ENCODE results near the gene GALNT10. TPM values are rescaled to one million over a fixed set of nuclear protein-coding genes. Genes with fewer than 3 reads are reported as not detected.

Gene GALNT10
- total and polyA plus RNA-seq, 2 experiments from 2014 or later: 3.2 to 12.9 TPM

DNA sequence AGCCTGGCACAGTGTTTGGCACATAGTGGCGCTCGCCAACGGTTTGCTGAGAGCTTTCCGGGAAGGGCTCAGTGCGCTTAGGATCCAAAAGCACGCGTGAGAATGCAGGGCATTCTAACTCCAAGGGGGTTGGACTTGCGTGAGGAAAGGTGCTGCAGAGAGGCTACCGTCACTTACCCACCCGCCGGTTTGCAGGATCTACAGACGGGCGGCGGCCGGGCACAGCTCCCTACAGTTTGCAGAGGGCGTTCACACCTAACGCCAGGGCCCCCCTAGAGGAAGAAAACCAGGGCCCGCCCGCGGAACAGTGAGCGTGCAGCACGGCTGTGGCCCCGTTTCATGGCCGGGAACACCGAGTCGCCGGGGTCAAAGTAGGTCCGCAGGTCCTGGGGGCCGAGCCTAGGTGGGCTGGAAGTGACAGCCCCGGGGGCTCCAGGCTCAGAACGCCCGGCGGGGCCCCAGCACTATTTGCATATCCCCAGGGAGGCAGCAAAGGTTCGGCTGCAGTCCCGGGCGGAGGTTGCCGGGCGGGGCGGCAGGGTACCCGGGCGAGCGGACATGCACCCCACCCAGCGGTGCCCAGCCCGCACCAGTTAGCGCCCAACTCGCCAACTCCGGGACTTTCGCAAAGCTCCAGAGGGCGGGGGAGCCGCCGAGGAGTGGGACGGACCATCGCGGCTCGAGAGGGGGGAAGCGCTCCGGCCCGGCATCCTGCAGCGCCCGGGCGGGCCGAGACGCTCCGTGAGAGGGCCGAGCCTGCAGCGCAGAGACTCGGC, 526 bp upstream of the GALNT10 start:
- peaks cover 47% of the 10 kb centered on the region for H3K4me1 Mint-ChIP-seq
- H3K36me3 ChIP-seq (ENCODE audit: insufficient read depth): no peaks in the 10 kb centered on the region
- peaks cover 12% of the 10 kb centered on the region; the same call in 1 of the 2 replicates for H3K79me2 ChIP-seq (replicated peaks; ENCODE audit: insufficient read depth)
- ATAC-seq (peak; percentile 79), DNase-seq (ENCODE audit: low spot score) (peak; percentile 92)
- H2AFZ ChIP-seq: peak overlapping the region; percentile 99
- peak overlapping the region; percentile 96 for H3K4me2 ChIP-seq
- H3K4me3 ChIP-seq: peak overlapping the region; percentile 73
- H3K9me2 ChIP-seq (ENCODE audit: insufficient read depth): no peaks in the 10 kb centered on the region
- TF ChIP-seq EZH2 (IDR thresholded peaks at IDR 0.05; ENCODE audit: low read depth, unreplicated experiment) (no peak), CREB1 (CRISPR knock-in tag; IDR thresholded peaks at IDR 0.05; ENCODE audit: low read depth) (no peak), JUNB (IDR thresholded peaks at IDR 0.05; ENCODE audit: unreplicated experiment) (no peak), ZNF331 (CRISPR knock-in tag; IDR thresholded peaks at IDR 0.05; ENCODE audit: low read depth) (no peak), STAT1 (IDR thresholded peaks at IDR 0.05; ENCODE audit: unreplicated experiment) (no peak), ZNF114 (CRISPR knock-in tag; IDR thresholded peaks at IDR 0.05) (no peak), NANOG (IDR thresholded peaks at IDR 0.05; ENCODE audit: borderline replicate concordance) (no peak), POLR2AphosphoS5 (IDR thresholded peaks at IDR 0.05; ENCODE audit: low read depth) (peak; percentile 21; the same call in 1 of the 2 replicates), EZH2phosphoT487 (IDR thresholded peaks at IDR 0.05; ENCODE audit: unreplicated experiment) (no peak)
- TF ChIP-seq, protein P1, sequence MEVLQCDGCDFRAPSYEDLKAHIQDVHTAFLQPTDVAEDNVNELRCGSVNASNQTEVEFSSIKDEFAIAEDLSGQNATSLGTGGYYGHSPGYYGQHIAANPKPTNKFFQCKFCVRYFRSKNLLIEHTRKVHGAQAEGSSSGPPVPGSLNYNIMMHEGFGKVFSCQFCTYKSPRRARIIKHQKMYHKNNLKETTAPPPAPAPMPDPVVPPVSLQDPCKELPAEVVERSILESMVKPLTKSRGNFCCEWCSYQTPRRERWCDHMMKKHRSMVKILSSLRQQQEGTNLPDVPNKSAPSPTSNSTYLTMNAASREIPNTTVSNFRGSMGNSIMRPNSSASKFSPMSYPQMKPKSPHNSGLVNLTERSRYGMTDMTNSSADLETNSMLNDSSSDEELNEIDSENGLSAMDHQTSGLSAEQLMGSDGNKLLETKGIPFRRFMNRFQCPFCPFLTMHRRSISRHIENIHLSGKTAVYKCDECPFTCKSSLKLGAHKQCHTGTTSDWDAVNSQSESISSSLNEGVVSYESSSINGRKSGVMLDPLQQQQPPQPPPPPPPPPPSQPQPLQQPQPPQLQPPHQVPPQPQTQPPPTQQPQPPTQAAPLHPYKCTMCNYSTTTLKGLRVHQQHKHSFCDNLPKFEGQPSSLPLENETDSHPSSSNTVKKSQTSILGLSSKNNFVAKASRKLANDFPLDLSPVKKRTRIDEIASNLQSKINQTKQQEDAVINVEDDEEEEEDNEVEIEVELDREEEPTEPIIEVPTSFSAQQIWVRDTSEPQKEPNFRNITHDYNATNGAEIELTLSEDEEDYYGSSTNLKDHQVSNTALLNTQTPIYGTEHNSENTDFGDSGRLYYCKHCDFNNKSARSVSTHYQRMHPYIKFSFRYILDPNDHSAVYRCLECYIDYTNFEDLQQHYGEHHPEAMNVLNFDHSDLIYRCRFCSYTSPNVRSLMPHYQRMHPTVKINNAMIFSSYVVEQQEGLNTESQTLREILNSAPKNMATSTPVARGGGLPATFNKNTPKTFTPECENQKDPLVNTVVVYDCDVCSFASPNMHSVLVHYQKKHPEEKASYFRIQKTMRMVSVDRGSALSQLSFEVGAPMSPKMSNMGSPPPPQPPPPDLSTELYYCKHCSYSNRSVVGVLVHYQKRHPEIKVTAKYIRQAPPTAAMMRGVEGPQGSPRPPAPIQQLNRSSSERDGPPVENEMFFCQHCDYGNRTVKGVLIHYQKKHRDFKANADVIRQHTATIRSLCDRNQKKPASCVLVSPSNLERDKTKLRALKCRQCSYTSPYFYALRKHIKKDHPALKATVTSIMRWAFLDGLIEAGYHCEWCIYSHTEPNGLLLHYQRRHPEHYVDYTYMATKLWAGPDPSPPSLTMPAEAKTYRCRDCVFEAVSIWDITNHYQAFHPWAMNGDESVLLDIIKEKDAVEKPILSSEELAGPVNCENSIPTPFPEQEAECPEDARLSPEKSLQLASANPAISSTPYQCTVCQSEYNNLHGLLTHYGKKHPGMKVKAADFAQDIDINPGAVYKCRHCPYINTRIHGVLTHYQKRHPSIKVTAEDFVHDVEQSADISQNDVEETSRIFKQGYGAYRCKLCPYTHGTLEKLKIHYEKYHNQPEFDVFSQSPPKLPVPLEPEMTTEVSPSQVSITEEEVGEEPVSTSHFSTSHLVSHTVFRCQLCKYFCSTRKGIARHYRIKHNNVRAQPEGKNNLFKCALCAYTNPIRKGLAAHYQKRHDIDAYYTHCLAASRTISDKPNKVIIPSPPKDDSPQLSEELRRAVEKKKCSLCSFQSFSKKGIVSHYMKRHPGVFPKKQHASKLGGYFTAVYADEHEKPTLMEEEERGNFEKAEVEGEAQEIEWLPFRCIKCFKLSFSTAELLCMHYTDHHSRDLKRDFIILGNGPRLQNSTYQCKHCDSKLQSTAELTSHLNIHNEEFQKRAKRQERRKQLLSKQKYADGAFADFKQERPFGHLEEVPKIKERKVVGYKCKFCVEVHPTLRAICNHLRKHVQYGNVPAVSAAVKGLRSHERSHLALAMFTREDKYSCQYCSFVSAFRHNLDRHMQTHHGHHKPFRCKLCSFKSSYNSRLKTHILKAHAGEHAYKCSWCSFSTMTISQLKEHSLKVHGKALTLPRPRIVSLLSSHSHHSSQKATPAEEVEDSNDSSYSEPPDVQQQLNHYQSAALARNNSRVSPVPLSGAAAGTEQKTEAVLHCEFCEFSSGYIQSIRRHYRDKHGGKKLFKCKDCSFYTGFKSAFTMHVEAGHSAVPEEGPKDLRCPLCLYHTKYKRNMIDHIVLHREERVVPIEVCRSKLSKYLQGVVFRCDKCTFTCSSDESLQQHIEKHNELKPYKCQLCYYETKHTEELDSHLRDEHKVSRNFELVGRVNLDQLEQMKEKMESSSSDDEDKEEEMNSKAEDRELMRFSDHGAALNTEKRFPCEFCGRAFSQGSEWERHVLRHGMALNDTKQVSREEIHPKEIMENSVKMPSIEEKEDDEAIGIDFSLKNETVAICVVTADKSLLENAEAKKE (CRISPR knock-in tag; IDR thresholded peaks at IDR 0.05): no peak
- TF ChIP-seq, protein P2, sequence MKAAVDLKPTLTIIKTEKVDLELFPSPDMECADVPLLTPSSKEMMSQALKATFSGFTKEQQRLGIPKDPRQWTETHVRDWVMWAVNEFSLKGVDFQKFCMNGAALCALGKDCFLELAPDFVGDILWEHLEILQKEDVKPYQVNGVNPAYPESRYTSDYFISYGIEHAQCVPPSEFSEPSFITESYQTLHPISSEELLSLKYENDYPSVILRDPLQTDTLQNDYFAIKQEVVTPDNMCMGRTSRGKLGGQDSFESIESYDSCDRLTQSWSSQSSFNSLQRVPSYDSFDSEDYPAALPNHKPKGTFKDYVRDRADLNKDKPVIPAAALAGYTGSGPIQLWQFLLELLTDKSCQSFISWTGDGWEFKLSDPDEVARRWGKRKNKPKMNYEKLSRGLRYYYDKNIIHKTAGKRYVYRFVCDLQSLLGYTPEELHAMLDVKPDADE (IDR thresholded peaks at IDR 0.05): no peak
- TF ChIP-seq, protein P3, sequence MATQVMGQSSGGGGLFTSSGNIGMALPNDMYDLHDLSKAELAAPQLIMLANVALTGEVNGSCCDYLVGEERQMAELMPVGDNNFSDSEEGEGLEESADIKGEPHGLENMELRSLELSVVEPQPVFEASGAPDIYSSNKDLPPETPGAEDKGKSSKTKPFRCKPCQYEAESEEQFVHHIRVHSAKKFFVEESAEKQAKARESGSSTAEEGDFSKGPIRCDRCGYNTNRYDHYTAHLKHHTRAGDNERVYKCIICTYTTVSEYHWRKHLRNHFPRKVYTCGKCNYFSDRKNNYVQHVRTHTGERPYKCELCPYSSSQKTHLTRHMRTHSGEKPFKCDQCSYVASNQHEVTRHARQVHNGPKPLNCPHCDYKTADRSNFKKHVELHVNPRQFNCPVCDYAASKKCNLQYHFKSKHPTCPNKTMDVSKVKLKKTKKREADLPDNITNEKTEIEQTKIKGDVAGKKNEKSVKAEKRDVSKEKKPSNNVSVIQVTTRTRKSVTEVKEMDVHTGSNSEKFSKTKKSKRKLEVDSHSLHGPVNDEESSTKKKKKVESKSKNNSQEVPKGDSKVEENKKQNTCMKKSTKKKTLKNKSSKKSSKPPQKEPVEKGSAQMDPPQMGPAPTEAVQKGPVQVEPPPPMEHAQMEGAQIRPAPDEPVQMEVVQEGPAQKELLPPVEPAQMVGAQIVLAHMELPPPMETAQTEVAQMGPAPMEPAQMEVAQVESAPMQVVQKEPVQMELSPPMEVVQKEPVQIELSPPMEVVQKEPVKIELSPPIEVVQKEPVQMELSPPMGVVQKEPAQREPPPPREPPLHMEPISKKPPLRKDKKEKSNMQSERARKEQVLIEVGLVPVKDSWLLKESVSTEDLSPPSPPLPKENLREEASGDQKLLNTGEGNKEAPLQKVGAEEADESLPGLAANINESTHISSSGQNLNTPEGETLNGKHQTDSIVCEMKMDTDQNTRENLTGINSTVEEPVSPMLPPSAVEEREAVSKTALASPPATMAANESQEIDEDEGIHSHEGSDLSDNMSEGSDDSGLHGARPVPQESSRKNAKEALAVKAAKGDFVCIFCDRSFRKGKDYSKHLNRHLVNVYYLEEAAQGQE (IDR thresholded peaks at IDR 0.05; ENCODE audit: unreplicated experiment): no peak
- TF ChIP-seq, protein P4, sequence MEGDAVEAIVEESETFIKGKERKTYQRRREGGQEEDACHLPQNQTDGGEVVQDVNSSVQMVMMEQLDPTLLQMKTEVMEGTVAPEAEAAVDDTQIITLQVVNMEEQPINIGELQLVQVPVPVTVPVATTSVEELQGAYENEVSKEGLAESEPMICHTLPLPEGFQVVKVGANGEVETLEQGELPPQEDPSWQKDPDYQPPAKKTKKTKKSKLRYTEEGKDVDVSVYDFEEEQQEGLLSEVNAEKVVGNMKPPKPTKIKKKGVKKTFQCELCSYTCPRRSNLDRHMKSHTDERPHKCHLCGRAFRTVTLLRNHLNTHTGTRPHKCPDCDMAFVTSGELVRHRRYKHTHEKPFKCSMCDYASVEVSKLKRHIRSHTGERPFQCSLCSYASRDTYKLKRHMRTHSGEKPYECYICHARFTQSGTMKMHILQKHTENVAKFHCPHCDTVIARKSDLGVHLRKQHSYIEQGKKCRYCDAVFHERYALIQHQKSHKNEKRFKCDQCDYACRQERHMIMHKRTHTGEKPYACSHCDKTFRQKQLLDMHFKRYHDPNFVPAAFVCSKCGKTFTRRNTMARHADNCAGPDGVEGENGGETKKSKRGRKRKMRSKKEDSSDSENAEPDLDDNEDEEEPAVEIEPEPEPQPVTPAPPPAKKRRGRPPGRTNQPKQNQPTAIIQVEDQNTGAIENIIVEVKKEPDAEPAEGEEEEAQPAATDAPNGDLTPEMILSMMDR (conservative IDR thresholded peaks at IDR 0.05; ENCODE audit: low read depth in 2 of 2): peak; percentile 33 to 35
- peak overlapping the region; percentile 77 for H3K4me3 Mint-ChIP-seq
- H3K4me1 ChIP-seq (ENCODE audit: insufficient read depth): peaks cover 43% of the 10 kb centered on the region
- no peak overlapping the region for H3K27ac Mint-ChIP-seq
- H3K27ac ChIP-seq (ENCODE audit: low read depth): no peak overlapping the region
- no peaks in the 10 kb centered on the region; the same call in 2 of the 3 replicates for H3K36me3 Mint-ChIP-seq (ENCODE audit: low read depth)
- H3K27me3 Mint-ChIP-seq (ENCODE audit: insufficient read depth, low read depth, poor library complexity): peaks cover 27% of the 10 kb centered on the region
- peaks cover 54% of the 10 kb centered on the region for H3K27me3 ChIP-seq (ENCODE audit: insufficient read depth)
- H4K20me1 ChIP-seq (replicated peaks; ENCODE audit: insufficient read depth): peaks cover 3% of the 10 kb centered on the region; the same call in 1 of the 2 replicates
- H3K9me3 Mint-ChIP-seq: no peaks in the 10 kb centered on the region
- peaks cover 11% of the 10 kb centered on the region; the same call in 1 of the 2 replicates for H3F3A ChIP-seq (replicated peaks; ENCODE audit: low read depth)

Measured in GM23338 (cell line).